Measurements from ENCODE around the gene ZXDC.

ZXDC gene

GRCh38 chr3:126447456-126448106 is 28.1 kb downstream of the ZXDC start:
- no peak for TF ChIP-seq CTCF (IDR thresholded peaks at IDR 0.05)

- no peak for TF ChIP-seq CTCF (IDR thresholded peaks at IDR 0.05)
These were observed 28.9 kb downstream of the ZXDC start for GRCh38 chr3:126446791-126447190.

DNA sequence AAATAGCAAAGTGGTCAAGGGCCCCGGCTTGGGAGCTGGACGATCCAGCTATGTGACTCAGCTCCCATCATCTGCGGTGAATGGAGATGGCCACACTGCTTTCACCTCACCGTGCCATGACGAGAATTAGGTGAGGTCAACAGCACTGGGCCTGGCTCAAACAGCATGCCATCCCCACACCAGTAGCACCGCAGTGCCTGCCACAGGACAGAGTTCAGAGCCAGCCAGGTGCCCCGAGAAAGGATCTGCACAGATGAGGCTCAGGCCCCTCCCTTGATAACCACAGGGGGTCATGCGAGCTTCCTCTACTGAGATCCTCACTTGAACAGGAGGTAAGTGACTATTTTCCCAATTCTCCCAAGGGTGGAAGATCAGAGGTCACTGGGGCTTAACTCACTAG is 29.4 kb downstream of the ZXDC start:
- TF ChIP-seq CTCF (IDR thresholded peaks at IDR 0.05), result no peak

- no peak for TF ChIP-seq CTCF (IDR thresholded peaks at IDR 0.05)
These were observed 30.2 kb downstream of the ZXDC start for GRCh38 chr3:126445506-126445905.

DNA sequence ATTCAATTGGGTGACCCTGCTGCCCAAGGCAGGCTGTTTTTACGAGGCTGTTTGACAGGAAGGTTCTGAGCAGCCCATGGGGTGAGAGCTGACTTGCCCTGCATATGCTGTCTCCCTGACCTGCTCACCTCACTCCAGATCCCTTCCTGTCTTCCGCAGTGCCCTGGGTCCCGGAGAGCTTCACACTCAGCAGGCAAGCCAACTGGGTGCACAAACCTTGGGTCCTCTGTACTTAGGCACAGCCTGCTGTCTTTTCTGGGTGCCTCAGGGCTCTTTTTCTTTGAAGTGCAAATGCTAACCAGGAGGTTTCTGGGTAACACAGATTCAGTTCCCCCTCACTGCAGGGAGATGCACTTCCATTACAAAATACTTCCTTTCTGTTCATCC is 32.8 kb downstream of the ZXDC start:
- no peak for TF ChIP-seq CTCF (IDR thresholded peaks at IDR 0.05)

DNA sequence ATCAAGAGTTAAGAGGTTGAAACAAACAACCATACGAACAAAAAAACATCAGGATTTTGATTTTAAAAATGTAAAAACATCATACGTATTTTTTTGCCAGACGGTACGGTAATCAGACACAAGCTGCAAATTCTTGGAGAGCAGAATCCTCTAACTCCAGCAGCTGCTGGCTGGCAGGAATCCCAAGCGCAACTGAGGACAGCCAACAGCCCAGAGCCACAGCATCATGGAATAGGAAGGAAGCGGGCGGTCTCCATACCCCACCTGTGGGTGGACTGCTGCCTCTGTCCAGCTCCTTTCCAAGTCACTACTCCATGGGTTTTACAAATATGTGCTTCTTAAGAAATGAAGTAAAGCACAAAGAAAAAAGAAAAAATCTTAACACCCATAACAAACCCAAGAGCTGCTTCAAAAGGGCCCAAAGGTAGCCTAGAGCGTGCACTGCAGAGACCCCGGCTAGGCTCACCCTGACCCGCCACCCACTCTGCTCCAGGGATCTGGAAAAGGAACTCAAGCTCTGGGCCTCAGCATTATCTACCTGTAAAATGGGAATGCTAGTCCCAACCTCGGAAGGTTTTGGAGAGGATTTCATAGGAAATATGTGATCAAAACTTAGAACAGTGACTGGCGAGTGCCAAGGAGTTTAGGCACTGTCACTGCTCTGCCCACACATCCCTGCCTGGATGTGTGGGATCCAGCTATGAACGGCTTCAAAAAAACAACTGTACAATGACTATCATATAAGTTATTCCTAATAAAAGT is 33.4 kb downstream of the ZXDC start:
- TF ChIP-seq CTCF (IDR thresholded peaks at IDR 0.05), result no peak

GRCh38 chr3:126441256-126441880 is 34.3 kb downstream of the ZXDC start:
- no peak for TF ChIP-seq CTCF (IDR thresholded peaks at IDR 0.05)
